Pulmonary artery endothelial cell (primary cell): ENCODE results near the gene SPTBN1. TPM values are rescaled to one million over a fixed set of nuclear protein-coding genes. Genes with fewer than 3 reads are reported as not detected.

Experiments
- DNase-seq: peaks from one replicate; pipeline ENCODE4 v3.0.0-alpha.2; 2011; ENCODE audit warnings: low read depth, low spot score
- total RNA-seq: library from RNA; depleted of rRNA; stranded (reverse); fragments of >200 nt; gene quantifications from 2 replicates; pipeline ENCODE4 v1.2.3, GENCODE V29; 2014

SPTBN1 gene
- total RNA-seq, 1 donor from 2014 or later, result 339 TPM

DNA sequence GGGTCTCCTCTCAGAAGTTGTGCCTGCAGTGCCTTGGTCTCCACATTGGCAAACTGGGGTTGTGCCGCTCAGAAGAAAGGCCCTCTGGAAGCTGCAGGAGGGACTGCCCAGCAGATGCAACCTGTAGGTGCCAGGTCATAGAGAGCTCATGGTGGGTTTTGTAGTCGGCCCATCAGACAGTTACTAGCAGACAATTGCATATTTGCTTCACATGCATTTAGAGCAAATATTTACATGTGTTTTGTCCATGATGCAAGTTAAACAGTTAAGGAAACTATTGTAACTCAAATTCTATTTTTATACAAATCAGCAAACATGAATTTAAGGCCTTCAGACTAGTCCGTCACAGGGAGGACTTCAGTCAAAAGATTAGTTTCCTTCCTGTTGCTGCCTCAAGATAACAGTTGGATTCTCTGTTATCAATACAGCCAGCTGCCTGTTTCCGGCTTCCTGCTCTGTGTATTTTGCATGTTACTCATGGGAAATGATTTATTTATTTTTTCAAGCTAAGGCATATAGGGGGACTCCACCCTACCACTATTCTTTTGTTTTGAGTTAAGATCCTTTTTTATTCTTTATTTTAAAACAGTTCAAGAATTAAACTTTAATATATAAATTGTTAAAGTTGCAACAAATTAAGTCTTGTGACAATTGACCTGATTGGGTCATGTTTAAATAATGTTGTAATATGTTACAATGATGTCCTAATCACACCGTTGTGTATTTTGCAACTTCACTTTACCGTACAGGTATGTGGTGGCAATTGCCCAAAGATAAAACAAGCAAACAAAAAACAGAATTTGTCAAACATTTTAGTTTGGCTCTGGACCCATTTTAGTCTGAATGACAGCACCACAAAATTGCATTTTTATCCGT lies 133.5 kb downstream of the SPTBN1 start:
- DNase-seq, result peak; percentile 97

DNA sequence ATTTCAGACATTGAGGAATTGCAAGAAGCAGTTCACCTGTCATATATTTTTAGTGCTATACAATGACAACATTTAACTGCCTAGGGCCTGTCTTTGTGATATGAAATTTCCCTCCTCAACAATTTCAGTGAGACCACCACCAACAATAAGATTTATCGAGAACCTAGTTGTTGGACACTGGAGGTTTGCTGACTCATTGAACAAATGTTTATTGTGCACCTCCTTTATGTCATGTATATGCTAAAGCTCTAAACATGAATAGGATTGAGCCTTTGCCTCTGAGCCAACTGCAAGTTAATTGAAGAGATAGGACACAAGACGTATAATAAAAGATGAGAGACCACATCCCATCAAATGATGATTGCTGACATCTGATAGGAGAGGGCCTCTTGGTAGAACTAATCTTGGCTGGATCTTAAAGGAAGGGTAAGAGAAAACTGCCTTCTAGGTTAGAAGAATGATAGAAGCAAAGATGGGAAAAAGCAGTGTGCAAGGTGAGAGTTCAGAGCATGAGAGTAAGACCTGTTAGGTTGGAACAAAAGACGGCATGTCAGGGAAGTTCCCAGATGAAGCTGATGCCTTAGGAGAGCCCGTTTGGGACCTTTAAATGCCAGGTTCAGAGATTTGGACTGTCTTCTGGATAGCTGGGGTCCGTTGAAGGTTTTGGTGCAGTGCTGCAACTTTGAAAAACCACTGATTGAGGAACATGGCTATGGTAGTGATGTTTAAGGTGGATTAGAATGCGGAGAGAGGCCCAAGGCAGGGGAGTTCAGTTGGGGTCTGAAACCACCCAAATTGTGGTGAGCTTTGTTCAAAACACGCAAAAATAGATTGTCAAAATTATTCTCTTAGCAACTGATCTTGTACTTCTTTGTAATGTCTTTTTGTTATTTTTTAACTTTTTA lies 134.3 kb downstream of the SPTBN1 start:
- DNase-seq, result no peak

DNA sequence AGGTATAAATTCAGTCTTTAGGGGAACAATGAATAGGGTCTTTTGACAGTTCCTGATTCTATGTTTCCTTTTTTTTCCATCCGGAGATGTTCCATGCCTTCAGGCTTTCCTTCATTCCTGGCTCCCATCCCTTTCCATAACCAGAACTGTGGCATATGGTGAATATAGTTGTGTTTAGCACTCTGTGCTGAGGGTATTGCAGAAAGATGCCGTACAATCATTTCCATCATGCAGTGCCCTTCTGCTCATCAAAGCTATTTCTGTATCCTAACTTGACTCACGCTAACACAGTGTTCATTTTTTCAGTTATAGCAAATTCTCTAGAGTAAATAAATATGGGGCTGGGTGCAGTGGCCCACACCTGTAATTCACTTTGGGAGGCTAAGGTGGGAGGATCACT lies 135.4 kb downstream of the SPTBN1 start:
- DNase-seq, result no peak

GRCh38 chr2:54593249-54593648 lies 137.1 kb downstream of the SPTBN1 start:
- no peak for DNase-seq

DNA sequence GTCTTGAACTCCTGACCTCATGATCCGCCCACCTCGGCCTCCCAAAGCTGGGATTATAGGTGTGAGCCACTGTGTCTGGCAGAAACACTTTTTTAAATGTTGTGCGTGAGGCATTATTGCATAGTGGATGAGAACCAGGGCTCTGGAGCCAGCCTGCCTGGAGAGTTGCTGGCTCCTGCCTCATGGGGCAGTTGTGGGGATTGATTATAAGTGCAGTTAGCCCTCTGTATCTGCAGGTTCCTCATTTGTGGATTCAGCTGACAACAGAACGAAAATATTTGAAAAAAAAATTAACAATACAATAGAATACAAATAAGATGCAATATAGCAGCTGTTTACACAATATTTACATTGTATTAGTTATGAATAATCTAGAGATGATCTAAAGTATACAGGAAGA lies 137.9 kb downstream of the SPTBN1 start:
- DNase-seq, result no peak

- no peak for DNase-seq
These were observed 139.2 kb downstream of the SPTBN1 start for GRCh38 chr2:54595161-54595803.

- no peak for DNase-seq
These were observed 140.1 kb downstream of the SPTBN1 start for GRCh38 chr2:54595999-54596902.

DNA sequence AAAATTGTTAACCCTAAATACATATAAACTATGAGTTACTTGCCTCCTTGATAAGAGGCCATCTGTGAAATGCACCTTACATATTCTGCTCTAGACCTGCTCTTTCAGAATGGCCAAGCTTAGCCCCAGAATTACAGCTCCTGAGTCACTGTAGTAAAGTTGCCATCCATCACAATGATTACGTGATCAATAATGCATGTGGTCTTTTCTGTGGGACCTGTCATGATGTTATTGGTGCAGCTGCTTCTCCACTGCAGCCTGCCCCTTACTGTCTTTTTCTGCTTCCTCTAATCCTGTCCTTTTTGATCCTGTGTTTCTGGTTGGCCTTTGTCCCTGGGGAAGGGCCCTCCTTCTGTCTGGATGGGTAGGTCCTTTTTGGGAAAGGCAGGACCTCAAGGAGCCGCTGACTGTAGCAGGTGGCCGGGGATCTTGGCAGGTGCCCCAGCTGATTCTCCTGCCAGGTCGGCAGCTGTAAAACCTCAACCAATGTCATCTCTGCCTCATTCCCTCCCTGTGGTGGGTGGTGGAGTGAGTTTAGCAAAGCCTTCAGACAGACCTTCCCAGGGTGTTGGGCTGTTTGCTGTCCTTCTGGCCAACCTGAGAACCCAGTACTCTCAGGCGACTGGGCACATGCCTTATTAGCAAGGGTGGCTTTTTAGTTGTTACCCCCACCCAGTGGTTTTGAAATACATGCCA lies 141.2 kb downstream of the SPTBN1 start:
- no peak for DNase-seq

GRCh38 chr2:54598347-54599325 lies 142.5 kb downstream of the SPTBN1 start:
- DNase-seq, result no peak

DNA sequence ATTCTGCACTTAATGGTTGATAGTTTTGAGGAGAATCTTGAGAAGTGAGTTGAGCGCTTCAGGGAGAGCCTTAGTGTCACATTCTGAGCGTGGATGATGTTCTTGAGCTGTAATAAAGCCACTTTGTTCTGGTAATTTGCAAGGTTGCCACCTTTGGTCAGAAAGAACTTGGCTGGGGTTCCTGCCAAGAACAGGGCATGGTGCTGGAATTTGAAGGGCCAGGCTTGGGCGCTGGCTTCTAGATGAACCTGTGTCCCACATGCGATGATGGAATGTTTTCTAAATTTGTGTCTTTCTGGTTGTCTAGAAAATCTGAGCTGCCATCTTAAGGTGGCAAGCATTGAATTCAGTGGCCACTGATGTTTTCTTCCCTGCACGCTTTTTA lies 143.2 kb downstream of the SPTBN1 start:
- no peak for DNase-seq

DNA sequence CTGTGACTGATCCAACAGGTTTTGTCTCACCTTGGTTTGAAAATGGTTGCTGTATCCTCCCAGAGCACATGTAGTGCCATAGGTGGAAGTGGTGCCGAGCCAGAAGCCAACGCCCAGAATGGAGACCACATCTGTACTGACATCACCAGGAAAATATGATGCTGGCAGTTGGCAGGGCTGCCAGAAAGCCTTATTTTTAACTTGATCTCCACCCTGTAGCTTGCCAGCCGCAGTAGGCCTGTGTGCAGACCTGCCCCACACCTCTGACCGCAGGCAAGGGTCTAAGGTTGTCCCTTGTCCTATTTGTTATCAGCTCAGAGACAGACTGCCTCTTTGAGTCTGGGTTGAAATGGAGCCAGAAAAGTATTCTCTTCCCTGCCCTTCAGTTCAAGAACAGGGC lies 143.8 kb downstream of the SPTBN1 start:
- DNase-seq, result no peak

- no peak for DNase-seq
These were observed 145.2 kb downstream of the SPTBN1 start for GRCh38 chr2:54601339-54601738.

- DNase-seq, result no peak
These were observed 146.7 kb downstream of the SPTBN1 start for GRCh38 chr2:54602736-54603322.

GRCh38 chr2:54603357-54603756 lies 147.2 kb downstream of the SPTBN1 start:
- DNase-seq, result no peak

GRCh38 chr2:54603796-54604195 lies 147.7 kb downstream of the SPTBN1 start:
- no peak for DNase-seq

DNA sequence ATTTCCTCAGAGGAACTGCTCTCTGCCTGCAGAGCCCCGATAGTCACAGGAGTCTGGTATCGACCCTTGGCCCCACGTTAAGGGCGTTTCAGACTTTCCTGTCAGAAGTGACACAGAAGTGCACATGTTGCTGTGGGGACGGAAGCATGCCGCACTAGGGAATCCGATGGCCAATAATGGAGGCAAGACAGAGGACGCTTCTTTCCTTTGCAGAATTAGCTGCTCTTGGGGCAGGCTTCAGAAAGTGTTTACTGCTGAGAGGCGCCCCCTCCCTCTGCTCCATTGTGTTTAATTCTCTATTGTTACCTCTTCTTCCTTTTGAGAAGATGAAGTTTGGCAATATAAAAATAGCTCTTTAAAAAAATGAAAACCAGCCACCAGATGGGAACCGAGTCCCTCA lies 148.7 kb downstream of the SPTBN1 start:
- DNase-seq, result no peak

- DNase-seq, result no peak
These were observed 149.7 kb downstream of the SPTBN1 start for GRCh38 chr2:54605836-54606235.

- no peak for DNase-seq
These were observed 150.3 kb downstream of the SPTBN1 start for GRCh38 chr2:54606393-54606958.
